Astrocyte of the cerebellum (primary cell): ENCODE results near the gene TBATA.

Source experiments
- DNase-seq: peaks from one replicate; pipeline ENCODE4 v3.0.0-alpha.2; 2011; ENCODE audit warnings: low read depth
- H3K4me3 ChIP-seq: 2 replicates; pipeline ENCODE4 v1.5.1; 2011; ENCODE audit warnings: mild to moderate bottlenecking, low read depth, low read length, moderate library complexity
- in situ Hi-C: cut with HindIII; loops from 2 replicates; pipeline ENCODE4 v1.10.0; 2017; ENCODE audit warnings: low sequenced_read_pairs
- TF ChIP-seq, protein P1 (sequence below): IDR thresholded peaks from 2 replicates; pipeline ENCODE4 v1.5.1; 2012; ENCODE audit warnings: low read length, low read depth, moderate library complexity, mild to moderate bottlenecking; ENCODE audit errors: missing control alignments

Gene TBATA

DNA sequence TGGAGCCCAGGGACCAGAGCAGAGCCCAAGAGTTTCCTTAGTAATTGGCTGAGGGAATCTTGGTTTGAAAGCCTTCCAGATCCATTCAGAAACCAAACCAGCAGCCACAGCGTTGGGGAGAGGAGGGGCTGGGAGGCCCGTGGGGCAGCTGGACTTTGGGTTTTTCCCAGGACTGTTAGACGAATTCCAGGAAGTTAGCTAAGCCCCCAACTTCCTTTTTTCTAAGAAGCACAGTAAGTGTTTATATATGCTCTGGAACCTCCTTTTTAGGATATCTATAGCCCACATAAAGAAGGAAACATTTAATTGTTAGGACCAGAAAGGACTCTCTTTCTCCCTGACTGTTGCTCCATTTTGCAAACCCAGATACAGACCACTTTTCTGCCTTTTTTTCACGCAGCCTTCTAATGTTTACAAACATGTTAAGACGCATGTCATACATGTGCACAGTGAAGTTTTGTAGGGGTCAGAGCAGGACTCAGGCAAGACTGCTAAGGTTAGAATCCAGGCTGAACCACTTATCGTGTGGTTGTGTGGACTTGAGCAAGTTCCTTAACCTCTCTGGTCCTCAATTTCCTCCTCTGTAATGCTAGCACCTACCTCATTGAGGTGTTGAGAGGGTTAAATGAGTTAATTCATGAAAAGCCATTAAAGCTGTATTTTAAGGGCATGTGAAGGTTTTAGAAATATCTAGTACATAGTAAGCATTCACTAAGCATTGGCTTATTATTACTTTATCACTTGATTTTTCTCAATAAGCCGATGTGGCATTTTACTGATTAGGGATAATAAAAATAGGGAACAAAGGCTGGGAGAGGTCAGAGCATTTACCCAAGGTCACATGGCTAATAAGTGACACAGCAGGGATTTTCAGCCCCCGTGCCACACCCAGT lies 42.4 kb downstream of the TBATA start:
- peak; percentile 93 for DNase-seq
- H3K4me3 ChIP-seq, result no peak overlapping the region
- in situ Hi-C loops, result no loop called here
- TF ChIP-seq, protein P1, sequence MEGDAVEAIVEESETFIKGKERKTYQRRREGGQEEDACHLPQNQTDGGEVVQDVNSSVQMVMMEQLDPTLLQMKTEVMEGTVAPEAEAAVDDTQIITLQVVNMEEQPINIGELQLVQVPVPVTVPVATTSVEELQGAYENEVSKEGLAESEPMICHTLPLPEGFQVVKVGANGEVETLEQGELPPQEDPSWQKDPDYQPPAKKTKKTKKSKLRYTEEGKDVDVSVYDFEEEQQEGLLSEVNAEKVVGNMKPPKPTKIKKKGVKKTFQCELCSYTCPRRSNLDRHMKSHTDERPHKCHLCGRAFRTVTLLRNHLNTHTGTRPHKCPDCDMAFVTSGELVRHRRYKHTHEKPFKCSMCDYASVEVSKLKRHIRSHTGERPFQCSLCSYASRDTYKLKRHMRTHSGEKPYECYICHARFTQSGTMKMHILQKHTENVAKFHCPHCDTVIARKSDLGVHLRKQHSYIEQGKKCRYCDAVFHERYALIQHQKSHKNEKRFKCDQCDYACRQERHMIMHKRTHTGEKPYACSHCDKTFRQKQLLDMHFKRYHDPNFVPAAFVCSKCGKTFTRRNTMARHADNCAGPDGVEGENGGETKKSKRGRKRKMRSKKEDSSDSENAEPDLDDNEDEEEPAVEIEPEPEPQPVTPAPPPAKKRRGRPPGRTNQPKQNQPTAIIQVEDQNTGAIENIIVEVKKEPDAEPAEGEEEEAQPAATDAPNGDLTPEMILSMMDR, result no peak

DNA sequence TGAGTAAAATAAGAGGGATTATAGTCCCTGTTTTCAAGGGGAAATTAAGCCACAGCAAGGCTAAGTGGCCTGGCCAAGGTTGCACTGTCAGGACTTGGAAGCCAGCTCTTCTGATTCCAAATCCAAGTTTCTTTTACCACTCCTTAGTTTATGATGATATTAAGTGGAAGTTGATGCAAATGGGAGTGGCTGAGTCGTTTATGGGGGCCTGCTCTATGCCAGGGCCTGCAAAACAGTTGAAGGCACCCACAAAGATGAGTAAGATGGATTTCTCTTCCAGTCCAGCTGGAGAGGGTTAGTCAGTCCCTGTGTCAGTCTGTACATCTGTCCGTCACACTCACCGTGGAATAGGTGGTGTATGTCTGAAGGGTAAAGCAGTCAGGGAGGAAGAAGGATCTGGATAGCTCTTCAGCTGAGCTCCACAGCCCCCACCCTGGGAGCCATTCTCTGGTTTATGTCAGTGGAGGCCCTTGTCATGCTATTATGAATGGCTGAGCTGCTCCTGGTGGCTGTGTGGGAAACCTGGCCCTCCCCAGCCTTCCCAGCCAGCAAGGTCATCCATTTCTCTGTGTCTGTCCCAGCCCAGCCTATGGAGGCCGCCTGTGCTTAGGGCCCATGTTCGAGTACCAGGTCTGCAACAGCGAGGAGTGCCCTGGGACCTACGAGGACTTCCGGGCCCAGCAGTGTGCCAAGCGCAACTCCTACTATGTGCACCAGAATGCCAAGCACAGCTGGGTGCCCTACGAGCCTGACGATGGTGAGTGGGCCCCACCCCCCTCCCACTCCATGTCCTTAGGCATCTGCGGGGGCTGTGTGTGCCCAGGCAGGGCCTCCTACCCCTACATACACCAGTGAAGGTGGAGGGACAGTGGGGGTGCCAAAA lies 44.5 kb downstream of the TBATA start:
- in situ Hi-C loops, result no loop called here
- TF ChIP-seq, protein P1, result no peak
- no peak overlapping the region for H3K4me3 ChIP-seq
- no peak for DNase-seq

DNA sequence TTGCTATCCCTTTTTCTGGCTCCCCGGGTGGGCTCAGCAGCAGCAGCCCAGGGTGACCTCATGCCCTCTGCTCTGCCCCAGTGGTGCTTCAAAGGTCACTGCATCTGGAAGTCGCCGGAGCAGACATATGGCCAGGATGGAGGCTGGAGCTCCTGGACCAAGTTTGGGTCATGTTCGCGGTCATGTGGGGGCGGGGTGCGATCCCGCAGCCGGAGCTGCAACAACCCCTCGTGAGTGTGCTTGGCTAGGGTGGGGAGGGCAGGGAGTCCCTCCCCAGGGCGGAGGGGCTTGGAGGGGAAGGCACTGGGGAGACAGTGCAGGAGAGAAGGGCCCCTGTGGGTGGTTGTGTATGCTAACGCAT lies 46.4 kb downstream of the TBATA start:
- no peak for DNase-seq
- in situ Hi-C loops, result no loop called here
- H3K4me3 ChIP-seq, result no peak overlapping the region
- TF ChIP-seq, protein P1, result no peak

DNA sequence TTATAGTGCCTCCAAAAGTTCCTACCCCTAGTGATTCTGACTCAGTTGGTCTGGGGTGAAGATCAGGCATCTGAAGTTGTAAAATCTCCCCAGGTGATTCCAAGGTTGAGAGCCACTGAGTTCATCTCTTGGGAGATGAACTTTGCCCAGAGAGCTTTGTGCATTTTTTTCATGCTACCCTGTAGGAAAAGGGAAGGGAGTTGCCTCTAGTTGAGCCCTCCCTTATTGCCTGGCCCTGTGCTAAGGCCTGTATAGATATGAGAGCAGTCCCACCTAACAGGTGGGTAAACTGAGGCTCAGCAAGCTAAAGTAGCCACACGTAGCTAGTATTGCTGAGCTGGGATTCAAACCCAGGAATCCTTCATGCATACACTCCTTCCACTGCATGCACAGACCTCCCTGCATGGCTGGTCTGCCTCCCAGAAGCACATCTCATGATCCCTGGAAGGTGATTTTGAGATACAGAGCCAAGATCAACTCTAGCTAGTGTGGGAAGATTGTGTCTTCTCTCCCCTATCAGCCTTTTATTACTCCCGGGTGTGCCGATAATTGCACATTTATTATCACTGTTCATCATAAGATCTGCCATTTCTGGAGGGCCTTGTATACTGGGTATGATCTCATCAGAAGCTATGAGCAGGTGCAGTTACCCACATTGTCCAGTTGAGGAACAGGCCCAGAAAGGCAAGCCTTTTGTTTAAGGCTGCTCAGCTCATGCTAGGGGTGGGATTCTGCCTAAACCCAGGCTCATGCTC lies 47.0 kb downstream of the TBATA start:
- in situ Hi-C loops, result no loop called here
- DNase-seq, result no peak
- no peak overlapping the region for H3K4me3 ChIP-seq
- TF ChIP-seq, protein P1, result no peak

DNA sequence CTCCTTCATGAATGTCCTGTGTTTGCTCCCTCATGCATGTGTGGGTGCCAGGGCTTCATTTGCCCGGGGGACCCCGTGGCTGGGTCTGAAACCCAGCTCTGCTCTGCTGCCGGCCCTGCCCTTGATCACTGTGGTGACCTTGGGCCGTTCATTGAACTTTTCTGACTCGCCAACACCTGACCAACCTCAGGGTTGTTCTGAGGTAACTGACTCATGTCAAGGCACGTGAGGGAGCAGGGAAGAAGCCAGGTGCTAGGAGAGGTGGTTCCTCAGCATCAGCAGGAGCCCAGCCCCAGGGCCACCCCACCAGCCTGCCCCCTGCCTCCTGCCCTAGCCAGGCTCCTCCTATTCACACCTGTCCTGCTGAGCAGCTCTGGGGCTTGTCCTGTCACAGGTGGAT lies 47.9 kb downstream of the TBATA start:
- in situ Hi-C loops, result no loop called here
- H3K4me3 ChIP-seq, result no peak overlapping the region
- no peak for DNase-seq
- TF ChIP-seq, protein P1, result no peak

DNA sequence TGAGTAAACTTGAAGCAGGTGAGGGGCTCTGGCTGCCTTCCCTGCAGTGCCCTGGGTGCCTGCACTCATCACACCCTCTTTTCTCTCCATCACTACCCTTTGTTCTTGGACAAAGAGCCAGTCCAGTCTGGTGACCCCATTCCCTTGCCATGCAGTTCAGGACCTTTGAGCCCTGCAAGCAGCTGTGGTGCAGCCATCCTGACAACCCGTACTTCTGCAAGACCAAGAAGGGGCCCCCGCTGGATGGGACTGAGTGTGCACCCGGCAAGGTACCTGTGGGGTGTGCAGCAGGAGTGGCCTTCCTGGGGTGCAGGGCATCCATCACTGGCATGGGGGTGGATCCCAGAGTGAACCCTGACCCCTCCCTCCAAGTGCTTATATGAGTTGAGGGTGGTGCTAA lies 48.7 kb downstream of the TBATA start:
- no peak overlapping the region for H3K4me3 ChIP-seq
- in situ Hi-C loops, result no loop called here
- no peak for DNase-seq
- TF ChIP-seq, protein P1, result no peak
